ENCODE results near the gene GPR37L1.

The GPR37L1 gene, protein sequence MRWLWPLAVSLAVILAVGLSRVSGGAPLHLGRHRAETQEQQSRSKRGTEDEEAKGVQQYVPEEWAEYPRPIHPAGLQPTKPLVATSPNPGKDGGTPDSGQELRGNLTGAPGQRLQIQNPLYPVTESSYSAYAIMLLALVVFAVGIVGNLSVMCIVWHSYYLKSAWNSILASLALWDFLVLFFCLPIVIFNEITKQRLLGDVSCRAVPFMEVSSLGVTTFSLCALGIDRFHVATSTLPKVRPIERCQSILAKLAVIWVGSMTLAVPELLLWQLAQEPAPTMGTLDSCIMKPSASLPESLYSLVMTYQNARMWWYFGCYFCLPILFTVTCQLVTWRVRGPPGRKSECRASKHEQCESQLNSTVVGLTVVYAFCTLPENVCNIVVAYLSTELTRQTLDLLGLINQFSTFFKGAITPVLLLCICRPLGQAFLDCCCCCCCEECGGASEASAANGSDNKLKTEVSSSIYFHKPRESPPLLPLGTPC

DNA sequence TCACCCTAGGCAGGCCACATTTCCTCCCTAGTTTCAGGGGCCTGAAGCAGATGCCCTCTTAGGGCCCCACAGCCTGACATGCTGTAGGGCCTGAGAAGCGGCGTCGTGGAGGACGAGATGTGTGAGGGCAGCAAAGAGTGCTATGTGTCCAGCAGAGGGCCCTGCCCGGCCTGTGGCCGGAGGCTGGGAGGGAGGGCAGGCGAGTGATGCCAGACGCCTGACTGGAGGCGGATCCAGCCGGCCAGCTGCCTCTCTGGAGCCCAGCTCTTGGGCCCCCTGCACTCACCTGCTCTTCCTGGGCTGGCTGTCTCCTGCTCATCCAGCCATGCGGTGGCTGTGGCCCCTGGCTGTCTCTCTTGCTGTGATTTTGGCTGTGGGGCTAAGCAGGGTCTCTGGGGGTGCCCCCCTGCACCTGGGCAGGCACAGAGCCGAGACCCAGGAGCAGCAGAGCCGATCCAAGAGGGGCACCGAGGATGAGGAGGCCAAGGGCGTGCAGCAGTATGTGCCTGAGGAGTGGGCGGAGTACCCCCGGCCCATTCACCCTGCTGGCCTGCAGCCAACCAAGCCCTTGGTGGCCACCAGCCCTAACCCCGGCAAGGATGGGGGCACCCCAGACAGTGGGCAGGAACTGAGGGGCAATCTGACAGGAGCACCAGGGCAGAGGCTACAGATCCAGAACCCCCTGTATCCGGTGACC is at the start of gene GPR37L1:
TSS of gene GPR37L1 (plus strand) at position 279 of the 697 bp plus-strand sequence. CDS start at position 326, 47 bp downstream.
- no peak for DNase-seq

DNA sequence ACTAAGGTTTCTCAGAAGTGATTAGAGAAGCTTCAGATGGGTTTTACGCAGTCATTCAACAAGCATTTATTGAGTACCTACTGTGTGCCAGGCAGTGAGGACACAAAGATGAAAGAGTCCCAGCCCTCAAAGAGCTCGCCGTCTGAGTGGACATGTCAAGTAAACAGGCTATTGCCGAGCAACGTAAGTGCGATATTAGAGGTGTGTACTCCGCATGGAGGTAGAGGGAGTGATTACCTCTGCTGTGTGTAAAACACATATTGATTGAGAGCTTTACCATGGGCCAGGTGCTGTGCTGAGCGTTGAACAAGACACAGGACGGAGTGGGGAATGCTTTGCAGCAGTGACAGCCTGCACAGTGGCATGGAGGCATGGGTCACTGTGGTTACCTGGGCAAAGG is 49.5 kb upstream of the GPR37L1 start:
- DNase-seq: no peak

DNA sequence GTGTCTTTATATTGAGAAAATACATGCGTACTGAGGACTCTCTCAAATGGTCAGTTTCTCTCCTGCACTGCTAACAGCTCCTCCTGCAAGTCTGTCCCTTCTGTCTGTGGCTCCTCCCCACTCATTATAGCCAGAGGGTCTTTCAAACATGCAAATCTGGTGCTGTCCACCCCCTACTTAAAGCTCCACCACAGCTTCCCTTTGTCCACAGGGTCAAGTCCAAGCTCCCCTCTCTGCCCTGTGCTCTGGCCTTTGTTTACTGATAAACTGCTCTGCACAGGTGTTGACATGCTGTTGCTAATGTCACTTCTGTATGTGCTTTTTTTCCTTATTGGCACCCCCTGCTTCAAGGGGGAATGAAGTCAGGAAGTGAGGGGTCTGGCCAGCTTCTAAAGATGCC is 47.7 kb upstream of the GPR37L1 start:
- no peak for DNase-seq

DNA sequence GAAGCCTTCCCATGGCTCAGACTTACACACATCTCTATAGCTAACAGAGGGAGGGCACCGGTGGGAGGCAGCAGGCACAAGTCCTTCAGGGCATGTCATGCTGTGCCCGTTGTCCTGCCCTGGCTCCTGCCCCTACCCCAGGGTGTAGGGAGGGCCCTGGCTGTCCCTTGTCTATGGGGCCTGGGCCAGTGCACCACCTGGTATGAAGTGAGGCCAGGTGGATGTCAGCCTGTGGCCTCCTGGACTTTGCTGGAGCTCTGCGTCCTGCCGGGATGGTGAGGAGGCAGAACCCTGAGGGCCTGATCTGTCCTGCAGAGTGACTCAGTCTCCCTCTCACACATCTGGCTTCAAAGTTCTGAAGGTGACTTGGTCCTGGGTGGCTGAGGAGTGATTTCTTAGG is 47.3 kb upstream of the GPR37L1 start:
- DNase-seq: no peak

DNA sequence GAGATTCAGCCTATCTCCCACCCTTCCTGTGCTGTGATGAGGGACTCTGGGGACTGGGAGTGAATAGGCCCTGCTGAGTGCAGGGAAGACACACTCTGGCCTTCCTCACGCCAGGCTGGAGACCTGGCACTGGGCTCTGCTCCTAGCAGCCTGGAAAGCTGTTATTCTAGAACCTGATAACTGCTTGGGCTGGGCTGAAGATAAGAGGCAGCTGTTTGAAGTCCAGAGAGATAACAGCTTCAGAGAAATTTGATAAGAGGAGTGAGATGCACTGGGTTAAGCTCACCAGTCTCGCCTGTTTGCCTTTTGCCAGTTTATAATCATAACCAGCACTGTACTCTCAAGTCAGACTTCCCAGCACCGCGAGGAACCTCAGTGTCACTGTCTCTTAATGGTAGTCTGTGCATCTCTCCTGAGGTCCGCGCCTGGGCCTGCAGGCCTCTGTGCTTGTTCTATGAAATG is 46.6 kb upstream of the GPR37L1 start:
- no peak for DNase-seq

DNA sequence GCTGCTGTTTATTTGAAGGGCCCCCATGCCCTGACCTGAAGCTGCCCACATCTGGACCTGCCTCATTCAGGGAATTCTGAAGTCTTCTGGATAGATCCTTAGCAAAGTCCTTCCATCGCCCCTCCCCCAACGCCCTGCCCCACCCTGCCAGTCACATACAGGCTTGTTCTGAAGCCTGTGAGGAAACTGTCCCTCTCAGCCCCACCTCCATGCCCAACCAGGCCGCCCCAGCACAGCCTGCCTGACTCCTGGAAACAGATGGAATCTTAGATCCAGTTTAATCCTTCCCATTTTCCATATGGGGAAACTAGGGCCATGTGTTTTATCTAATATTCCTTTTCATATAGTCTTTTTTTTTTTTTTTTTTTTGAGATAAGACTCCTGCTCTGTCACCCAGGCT is 44.5 kb upstream of the GPR37L1 start:
- DNase-seq: no peak

DNA sequence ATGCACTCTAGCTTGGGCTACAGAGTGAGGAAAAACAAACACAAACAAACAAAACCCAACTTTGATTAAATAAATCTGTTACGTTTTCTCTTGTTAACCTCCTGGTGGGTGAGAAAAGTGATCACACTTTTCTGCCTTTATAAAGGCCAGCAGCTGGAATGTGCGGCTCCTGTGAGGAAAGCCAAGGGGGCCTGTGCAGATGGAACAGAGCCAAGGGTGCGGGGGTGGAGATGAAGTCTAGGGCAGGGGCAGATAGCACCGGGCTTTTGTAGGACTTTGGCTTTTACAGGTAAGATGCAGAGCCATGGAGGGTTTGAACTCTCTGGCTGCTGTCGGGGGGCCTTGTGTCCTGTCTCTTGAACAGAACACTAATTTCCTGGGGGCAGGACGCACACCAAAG is 40.7 kb upstream of the GPR37L1 start:
- no peak for DNase-seq

DNA sequence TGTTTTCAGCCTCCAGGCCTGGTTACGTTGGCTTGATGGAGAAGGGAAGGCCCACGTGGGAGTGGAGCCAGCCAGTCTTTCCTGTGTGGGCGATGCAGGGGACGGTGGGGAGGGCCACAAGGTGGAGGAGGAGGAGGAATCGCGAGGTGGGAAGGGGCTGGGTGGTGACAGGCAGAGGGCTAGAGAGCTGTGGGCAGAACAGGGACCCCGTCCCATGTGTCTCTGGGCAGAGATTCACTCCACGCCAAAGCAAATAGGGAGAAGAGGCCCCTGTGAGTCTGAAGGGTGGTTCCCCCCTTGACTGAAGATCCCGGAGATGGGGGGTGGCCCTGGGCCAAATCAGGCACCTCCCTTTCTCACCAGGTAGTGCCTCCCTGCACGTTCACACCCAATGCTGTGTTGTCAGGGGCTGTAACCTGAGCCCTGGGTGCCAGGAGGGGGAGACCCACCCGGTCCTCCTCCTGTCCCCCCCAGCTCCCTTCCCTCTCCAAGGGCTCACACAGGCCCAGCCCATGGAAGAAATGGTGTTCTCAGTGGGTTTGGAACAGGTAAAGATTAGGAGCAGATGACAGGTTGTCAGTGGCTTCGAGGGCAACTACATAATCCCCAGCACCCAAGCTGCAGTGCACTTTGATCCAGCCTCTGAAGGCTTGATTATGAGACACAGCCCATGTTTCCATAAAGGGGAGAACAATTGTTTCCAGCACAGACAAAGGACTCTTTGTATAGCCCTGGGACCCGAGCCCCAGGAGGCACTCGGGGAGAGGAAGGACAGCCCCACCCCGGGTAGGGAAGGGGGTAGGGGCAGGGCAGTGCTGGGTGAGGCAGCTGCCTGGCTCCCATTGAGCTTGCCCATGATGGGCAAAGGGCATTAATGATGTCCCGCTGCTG is 37.7 kb upstream of the GPR37L1 start:
- no peak for DNase-seq

DNA sequence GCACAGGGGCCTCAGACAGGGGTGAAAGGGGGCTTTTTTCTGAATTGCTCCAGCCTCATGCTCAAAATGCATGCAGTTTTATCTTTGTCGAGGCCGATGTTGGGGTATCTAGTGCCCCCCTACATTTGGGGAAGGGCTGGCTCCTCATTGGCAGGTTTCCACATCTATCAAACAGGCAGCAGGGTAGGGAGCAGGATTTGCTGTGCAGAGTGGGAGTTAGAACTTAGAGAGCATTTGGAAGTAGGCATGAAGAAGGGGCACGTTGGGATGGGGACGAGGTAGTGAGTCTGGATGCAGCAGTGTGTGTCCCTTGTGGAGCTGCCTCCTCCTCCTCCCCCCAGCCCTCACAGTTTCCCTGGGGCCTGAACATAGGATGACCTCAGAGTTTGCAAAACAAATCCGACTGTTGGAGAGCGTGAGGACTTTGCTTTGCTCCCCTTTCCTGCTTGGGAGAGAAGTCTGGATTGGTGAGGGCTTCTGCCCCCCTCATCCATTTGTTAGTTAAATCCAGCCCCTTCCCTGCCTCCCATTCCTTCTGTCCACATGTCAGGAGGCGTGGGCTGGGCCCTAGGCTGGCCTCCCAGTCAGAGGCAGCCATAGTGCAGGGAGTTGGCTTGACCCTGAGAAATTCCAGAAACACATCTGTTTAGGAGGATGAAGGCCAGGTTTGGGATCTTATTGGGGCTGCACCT is 36.9 kb upstream of the GPR37L1 start:
- DNase-seq: no peak

DNA sequence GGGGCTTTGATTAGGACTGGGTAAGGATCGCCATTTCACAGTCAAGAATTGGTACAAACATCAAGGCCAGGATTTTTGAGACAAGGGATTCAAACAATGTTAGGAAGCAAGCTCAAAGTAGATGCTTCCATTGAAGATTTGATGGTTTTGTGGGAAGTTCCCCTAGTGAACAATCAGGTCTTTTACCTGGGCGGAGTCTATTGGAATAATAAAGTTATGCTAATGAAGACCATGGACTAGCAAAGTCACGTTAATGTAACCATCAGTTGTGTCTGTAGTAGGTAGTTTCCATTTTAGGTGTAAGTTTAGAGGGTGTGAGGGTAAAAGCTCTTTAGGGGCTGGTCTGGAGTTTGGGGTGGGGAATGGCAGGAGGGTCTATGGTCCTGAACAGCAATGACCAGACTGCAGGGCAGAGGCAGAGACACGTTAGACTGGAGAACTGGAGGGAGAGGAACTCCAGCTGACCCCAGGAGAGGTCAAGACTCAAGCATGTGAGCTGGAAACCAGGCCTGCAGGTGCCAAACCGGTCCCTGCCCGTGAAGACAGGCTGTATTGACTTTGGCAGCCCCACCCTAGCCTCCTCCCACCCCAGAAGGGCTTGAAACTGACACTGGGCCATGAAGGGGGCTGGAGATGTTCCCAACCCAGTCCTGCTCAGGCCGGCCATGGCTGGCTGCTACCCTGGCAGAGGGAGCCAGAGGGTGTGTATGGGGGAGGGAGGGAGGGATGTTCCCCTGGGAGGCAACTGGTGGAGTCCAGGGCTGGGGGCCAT is 36.0 kb upstream of the GPR37L1 start:
- DNase-seq: no peak

DNA sequence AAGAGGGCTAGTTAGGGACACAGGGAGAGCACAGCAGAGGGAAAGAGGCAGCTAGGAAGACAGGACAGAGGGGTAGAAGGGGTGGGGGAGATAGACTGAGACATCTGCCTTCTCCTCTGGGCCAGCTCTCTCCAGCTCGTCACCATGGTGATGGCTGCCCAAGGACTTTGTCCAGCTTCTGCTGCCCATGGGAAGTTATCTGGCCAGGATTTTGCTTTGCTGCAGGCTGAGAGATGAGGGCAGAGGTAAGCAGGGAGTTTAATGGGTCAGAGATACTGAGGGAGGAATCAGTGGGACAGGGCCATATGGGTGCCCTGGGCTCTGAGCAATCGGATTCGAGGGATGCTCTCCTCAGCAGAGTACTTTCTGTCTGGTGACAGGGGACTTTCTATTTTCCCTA is 34.5 kb upstream of the GPR37L1 start:
- no peak for DNase-seq

DNA sequence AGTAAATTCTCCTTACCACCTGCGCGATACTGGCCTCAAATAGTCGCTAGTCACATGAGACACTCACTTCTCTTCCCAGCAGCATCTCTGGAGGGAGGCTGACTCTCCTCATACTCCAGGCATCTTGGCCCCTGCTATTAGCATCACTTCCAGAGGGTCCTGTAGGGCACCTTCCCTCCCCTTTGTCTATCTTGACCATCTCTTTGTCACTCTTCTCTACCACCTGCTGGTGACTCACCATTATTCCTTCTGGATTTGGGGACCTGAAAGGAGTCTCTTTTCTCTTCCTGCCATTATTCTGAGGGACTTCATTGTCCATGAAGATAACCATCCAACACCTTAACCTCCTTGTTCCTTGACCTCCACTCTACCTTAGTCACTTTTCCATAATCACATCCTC is 31.7 kb upstream of the GPR37L1 start:
- no peak for DNase-seq

DNA sequence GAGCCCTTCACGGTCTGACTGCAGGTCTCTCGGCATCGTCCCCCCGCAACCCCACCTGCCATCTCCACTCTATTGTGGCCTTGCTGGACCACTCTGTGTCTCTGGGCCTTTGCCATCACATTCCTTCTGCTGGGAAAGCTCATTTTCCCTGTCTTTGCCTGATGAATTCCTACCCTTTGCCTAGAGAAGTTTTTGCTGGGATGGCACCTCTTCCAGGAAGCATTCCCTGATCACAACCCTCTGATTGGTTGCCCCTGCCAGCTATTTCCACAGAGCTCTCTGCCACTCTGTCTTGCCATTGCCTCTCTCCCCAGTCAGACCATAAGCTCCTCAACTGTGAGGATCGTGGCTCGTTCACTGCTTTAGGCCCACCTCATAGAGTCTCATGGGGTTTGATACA is 28.9 kb upstream of the GPR37L1 start:
- no peak for DNase-seq

DNA sequence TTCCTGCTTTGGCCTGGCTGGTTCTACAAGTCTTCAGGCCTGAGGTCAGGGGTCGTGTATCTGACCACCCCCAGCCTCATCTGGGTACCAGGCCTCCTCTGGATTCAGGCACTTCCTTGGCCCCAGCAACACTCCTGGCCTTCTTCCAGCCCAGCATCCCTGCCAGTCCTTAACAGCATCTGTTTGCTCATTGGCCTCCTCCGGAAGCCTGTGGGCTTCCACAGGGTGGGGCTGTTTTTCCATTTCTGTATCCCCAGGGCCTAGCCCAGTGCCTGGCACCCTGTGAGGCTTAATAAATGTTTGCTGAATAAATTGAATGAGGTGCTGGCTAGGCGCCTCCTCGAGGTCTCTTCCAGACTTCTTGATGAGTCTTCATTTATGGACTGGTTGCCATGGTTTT is 21.5 kb upstream of the GPR37L1 start:
- DNase-seq: no peak

DNA sequence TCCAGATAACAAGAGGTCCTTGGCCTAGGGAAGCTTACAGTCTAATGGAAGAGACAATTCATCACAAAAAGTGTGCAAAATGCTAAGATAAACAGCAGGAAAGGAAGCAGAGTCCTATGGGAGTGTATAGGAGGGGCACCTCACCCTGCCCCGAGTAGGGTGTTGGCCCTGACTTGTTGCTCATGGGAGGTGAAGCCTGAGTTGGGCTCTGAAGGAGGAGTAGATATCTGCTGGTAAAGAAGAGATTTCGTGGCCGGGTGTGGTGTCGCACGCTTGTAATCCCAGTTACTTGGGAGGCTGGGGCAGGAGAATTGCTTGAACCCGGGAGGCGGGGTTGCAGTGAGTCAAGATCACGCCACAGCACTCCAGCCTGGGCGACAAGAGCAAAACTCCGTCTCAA is 18.6 kb upstream of the GPR37L1 start:
- no peak for DNase-seq

DNA sequence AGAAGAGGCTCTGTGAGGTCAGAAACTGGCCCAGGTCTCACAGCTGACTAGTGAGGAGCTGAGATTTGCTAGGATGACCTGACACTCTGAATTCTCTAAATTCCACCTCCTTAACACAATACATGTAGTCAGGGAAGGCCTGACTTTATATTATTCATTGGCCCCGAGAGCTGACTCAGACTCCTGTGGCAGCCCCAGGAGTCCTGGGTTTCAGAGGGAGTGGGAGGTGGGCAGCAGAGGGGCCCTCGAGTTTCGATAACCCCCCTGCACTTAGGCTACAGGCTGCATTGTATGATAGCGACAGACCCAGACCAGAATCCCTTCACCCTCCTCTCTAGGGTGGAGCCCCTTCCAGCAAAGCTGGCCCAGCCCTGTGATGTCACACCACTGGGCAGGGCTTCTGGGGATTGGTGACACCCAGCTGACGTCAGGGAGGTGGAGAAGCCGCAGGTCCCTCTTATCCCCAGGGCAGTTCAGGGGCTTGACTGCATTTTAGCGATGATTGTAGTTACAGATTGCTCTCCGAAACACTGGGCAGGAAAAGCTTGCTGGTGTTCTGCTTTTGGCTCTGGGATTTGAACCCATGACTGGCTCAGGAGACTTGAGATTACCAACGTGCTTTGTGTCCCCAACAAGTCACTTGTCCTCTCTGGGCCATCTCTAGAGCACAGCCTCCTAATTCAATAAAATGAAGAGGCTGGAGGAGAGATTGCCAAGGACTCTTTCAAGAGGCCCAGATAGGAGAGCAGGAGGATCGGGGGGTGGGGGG is 17.0 kb upstream of the GPR37L1 start:
- DNase-seq: no peak

DNA sequence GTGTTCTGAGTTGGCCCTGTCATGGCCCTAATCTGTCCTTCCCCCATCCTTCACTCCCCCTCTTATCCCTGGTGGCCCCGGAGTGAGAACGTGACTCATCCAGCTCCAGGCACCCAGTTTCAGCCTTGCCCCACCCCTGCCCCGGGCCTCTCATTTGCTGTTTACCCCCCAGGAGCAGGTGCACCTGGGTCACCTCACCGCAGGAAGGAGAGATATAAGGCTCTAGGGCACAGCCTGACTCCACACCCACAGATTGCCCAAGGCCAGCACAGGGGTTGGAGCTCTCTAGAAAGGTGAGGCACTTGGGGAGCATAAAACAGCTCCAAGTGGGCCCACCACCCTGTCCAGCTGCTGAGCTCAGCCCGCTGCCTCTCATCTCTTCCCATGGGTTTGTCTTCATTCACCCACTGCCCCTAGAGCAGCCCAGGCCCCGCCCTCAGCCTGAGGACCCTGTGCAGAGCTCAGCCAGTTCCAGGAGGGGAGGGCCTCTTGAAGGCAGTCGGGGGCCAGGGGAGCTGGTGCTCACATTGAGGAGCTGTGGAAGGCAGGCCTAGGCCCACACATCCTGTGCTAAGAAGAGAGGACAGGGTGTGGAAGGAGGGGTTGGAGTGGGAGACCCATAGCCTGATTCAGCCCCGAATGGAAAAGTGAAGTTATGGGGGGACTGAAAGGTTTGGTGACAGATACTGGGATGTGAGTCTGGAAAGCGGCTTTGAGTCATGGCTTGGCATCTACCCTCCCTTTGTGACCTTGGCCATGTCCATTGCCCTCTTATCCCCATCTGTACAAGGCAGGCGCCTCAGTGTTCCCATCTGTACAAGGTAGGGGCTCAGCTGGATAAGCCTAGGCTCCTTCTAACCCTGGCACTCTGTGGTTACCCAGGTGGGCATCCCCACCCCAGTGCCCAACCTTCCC is 16.1 kb upstream of the GPR37L1 start:
- DNase-seq: no peak

DNA sequence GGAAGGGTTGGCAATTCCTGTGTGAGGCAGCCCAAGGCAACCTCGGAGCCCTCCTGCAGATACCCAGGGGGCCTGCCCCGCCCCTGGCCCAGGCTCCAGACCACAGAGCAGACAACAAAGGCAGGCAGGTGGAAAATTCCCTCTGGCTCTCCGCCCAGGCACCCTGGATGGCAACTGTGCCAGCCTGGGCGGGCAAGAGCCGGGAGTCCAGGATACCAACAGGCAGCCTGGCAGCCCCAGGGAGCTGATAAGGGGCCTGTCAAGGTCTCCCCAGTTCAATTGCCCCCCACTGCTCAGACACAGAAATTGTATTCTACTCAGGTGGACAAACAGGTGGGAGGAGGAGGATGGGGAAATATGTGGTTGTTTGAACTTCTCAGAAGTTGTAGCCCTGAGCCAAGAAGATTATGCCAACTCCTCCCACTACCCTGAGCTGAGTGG is 15.4 kb upstream of the GPR37L1 start:
- DNase-seq: no peak

DNA sequence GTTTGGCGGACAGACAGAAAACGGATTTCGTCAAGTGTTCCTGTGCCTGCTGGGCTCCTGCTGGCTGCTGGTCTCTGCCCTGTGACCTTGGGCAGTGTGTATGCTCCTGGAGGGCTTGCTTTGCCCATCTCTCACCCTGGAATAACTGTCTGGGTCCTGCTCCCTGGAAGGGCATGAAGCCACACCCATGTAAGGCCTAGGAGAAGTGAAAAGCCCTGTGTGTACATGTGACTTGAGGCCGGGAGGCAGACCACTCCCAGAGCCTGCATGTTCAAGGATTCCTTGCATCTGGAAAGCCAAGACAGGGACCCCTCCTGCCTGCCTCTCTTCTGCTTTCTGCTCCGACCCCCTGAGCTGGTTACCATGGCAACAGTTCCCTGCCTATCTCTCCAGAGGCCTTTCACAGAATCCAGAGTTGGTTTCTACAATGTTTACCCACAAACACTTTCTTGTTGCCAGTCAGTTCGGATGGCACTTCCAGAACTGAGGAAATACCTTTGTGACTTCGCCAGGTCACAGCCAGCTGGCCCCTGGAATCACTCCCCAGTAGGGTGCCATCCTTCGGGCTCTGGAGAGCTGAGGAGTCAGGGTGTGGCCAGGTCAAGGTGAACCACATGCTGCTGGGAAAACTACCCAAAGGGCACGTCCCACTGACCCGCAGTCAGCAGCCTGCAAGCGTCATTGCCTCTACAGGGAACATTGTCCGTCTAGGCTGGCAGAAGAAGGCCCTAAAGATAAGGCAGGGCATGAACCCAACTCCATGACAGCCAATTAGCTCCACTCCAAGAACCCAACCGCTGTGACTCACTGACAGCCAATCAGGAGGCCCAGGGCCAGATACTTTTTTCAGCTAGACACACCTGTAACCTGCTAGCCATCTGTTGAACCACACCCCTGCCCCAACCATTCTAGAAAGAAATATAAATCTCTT is 14.7 kb upstream of the GPR37L1 start:
- DNase-seq: no peak

All from activated CD4-positive, CD25-positive, alpha-beta regulatory T cell treated with anti-CD3 and anti-CD28 coated beads, Interleukin-2, amount 50 U/mL, for 72 hours (primary cell).